Testis (tissue), 3 donors: ENCODE results near the gene RPP25L. TPM values are rescaled to one million over a fixed set of nuclear protein-coding genes. Genes with fewer than 3 reads are reported as not detected.

Source experiments
- DNase-seq: peaks from one replicate; pipeline ENCODE4 v3.0.0-alpha.2; 2019
- H3K27ac ChIP-seq, 2 donors: fragments of 200-600 bp; sonication (generic); one replicate each; pipeline ENCODE4 v1.5.1; 2019
- H3K27me3 ChIP-seq: fragments of 200-600 bp; sonication (generic); one replicate; pipeline ENCODE4 v1.5.1; 2019
- H3K36me3 ChIP-seq: fragments of 200-600 bp; sonication (generic); one replicate; pipeline ENCODE4 v1.5.1; 2017; ENCODE audit warnings: low read depth; ENCODE audit errors: missing control alignments
- H3K4me1 ChIP-seq: fragments of 200-600 bp; sonication (generic); one replicate; pipeline ENCODE4 v1.5.1; 2019
- H3K4me3 ChIP-seq, 2 donors: fragments of 200-600 bp; sonication (generic); one replicate each; pipeline ENCODE4 v1.5.1; 2017 to 2019
- H3K9me3 ChIP-seq: fragments of 200-600 bp; sonication (generic); one replicate; pipeline ENCODE4 v1.5.1; 2017
- POLR2A ChIP-seq: fragments of 450-650 bp; IDR thresholded peaks from one replicate; pipeline ENCODE4 v1.6.1; 2017; ENCODE audit warnings: antibody characterized with exemption, mild to moderate bottlenecking, moderate library complexity
- whole genome bisulfite sequencing, 2 donors: methylation state at CpG; one replicate each; pipeline ENCODE4 v1.1.5; 2018; 5-methylcytosine and 5-hydroxymethylcytosine counted together
- intact Hi-C: fragments of 100-400 bp; cut with DNase I; formaldehyde crosslinking; loops from one replicate; pipeline ENCODE4 v1.15.1; 2023; ENCODE audit warnings: low total_unique reads
- polyA plus RNA-seq: library from polyadenylated mRNA; stranded (reverse); fragments of 350-450 nt; fragmentation: Illumina TruSeq; extraction: RNeasy Lipid Tissue Mini Kit (QIAGEN cat#74804); gene quantifications from one replicate; pipeline ENCODE4 v1.2.3, GENCODE V29; 2014; ENCODE audit warnings: low read depth, low replicate concordance; ENCODE audit not compliant: insufficient read depth
- total RNA-seq, 2 donors: library from RNA; depleted of rRNA; stranded (reverse); fragments of >200 nt; gene quantifications; one replicate each; pipeline ENCODE4 v1.2.3, GENCODE V29; 2016
- TF ChIP-seq, protein P1 (sequence below), 3 experiments: fragments of 450-650 bp in 2 of 3; fragments of 200-600 bp in 1 of 3; sonication (generic) in 1 of 3; IDR thresholded peaks; one replicate each; pipeline ENCODE4 v1.5.1; 2016 to 2019; ENCODE audit warnings: antibody characterized with exemption in 3 of 3, mild to moderate bottlenecking in 2 of 3, moderate library complexity in 1 of 3

The RPP25L gene
- total and polyA plus RNA-seq, 3 donors from 2014 or later = 23.5 to 26.8 (median 25.1) TPM

DNA sequence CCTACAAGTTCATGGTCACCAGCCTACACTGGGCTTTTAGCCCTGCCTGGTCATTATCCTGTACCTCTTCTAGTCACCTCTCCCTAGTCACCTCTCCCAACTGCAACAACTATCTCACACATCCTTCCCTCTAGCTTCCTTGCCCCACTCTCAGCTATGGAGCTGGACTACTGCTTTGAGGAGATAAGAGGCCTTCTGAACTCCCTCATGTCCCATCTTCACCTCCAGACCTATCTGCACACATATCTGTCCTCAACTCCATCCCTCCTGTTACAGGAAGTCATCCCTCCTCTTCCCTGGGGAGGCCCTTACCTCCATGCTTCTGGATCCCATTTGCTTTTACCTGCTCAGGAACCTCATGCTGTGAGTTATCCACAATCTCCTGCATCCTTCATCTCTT, 5.7 kb downstream of the RPP25L start:
- no peak for DNase-seq
- intact Hi-C loops = no loop called here
- peaks cover 3% of the 10 kb centered on the region for H3K4me1 ChIP-seq
- TF ChIP-seq POLR2A = no peak
- TF ChIP-seq, protein P1, sequence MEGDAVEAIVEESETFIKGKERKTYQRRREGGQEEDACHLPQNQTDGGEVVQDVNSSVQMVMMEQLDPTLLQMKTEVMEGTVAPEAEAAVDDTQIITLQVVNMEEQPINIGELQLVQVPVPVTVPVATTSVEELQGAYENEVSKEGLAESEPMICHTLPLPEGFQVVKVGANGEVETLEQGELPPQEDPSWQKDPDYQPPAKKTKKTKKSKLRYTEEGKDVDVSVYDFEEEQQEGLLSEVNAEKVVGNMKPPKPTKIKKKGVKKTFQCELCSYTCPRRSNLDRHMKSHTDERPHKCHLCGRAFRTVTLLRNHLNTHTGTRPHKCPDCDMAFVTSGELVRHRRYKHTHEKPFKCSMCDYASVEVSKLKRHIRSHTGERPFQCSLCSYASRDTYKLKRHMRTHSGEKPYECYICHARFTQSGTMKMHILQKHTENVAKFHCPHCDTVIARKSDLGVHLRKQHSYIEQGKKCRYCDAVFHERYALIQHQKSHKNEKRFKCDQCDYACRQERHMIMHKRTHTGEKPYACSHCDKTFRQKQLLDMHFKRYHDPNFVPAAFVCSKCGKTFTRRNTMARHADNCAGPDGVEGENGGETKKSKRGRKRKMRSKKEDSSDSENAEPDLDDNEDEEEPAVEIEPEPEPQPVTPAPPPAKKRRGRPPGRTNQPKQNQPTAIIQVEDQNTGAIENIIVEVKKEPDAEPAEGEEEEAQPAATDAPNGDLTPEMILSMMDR (IDR thresholded peaks at IDR 0.05) = no peak
- no peaks in the 10 kb centered on the region for H3K36me3 ChIP-seq
- H3K9me3 ChIP-seq = no peaks in the 10 kb centered on the region
- H3K27ac ChIP-seq = no peak overlapping the region
- no peaks in the 10 kb centered on the region for H3K27me3 ChIP-seq
- no peak overlapping the region for H3K4me3 ChIP-seq

DNA sequence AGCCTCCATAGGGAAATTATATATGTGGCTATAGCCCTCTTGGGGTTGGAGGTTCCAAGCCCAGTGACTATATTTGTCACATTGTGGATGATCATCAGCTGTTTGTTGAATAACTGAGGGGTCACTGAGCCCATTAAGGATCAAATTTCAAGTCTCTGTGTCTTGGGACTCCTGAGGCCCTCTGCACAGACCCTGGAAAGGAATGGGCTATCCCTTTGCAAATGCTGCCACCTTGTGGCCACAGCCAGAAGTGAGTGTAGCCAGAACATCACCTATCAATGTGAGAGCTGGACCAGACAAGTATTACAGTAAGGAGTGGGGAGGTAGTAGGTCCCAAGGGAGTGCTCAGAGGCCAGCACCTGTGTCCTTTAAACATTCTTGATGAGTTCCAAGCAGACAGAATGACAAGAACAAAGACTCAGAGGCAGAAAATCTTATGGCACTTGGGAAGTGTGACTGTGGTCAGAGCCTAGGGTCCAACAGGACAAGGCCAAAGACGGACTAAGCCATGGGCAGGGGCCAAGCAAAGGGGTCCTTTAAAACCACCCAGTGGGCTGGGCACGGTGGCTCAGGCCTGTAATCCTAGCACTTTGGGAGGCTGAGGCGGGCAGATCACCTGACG, 8.2 kb downstream of the RPP25L start:
- intact Hi-C loops = no loop called here
- Histone ChIP-seq H3K36me3 (no peaks in the 10 kb centered on the region), H3K9me3 (no peaks in the 10 kb centered on the region), H3K4me1 (no peaks in the 10 kb centered on the region), H3K27me3 (no peaks in the 10 kb centered on the region), H3K27ac (no peak overlapping the region), H3K4me3 (no peak overlapping the region)
- 75 to 88% methylated on average over 2 to 4 of the region's 4 CpGs for WGBS, 2 donors
- TF ChIP-seq, protein P1 (IDR thresholded peaks at IDR 0.05) = peak; percentile 84 to 94 (median 90)
- TF ChIP-seq POLR2A = no peak
- peak; percentile 93 for DNase-seq

DNA sequence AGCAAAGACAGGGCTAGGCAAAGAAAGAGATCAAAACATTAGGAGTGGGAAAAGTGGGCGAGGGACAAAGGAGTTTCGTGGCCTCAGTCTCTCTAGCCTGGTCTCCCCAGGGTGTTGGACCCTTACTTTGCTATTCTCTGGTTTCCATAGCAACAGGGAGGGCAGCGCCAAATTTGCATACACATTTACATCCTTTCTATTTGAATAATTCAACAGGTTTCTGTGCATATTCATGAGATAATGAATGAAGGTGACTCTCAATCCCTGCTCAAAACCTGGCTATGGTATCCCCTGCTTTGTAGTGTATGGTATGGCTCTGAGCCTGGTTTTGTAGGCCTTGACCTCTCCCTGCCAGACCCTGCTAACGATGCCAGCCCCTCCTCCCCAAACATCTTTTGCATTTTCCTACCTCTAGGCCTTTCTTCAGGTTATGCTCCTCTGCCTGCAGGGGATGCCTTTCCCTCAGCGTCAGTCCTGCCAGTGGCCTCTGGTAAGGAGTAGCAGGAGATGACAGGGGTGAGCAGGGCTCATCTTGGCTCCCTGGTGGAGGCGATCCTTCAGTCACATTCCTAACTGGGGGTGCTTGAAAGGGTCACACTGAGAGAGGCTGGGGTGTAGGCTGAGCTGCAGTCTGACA, 9.8 kb downstream of the RPP25L start:
- WGBS, 2 donors = 84 to 90% methylated on average over 6 of the region's 6 CpGs
- Histone ChIP-seq H3K9me3 (no peaks in the 10 kb centered on the region), H3K27ac (no peak overlapping the region), H3K4me1 (no peaks in the 10 kb centered on the region), H3K36me3 (no peaks in the 10 kb centered on the region), H3K27me3 (no peaks in the 10 kb centered on the region), H3K4me3 (no peak overlapping the region)
- intact Hi-C loops = no loop called here
- TF ChIP-seq, protein P1 (IDR thresholded peaks at IDR 0.05) = no peak
- no peak for TF ChIP-seq POLR2A
- DNase-seq = no peak

DNA sequence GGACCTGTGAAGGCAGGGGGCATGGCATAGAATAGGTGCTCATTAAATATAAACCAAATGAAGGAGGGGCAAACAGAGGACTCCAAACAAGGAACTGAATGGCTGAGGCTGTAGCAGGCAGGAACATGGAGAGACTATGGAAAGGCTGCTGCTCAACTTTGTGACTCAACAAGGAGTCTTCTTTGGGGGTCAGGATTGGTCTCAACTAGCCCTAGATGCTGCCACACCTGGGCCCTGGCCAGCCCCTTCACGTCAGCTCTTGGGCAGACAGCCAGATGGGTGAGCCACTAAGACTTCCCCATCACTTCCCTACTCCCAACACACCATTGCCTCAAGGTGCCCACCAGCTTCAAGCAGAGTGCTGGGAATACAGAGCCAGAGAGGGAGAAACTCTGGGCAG, 11.0 kb downstream of the RPP25L start:
- no peak overlapping the region for H3K4me3 ChIP-seq
- H3K4me1 ChIP-seq = no peaks in the 10 kb centered on the region
- H3K9me3 ChIP-seq = no peaks in the 10 kb centered on the region
- no peak overlapping the region for H3K27ac ChIP-seq
- no peak for DNase-seq
- no peak for TF ChIP-seq POLR2A
- TF ChIP-seq, protein P1 (IDR thresholded peaks at IDR 0.05) = no peak
- no peaks in the 10 kb centered on the region for H3K36me3 ChIP-seq
- intact Hi-C loops = no loop called here
- WGBS, 2 donors = 71 to 83% methylated on average over 1 of the region's 1 CpG
- no peaks in the 10 kb centered on the region for H3K27me3 ChIP-seq

DNA sequence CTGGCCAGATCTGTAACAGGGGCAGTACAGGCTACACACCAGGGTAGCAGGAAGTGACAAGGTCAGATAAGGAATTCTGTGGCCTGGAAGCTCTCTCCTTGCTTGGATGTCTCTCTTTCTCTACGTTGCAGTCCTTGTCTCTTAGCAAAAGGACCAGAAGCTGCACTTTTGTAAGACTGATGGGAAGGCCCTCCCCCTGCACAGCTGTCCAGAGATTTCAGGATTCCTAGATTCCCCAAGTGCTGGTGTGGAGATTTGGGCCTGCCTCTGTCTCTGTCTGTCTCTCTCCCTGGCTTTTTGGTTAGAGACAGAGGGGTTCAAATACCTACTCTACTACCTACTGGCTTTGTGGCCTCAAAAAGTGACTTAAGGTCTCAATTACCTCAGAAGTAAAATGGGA, 12.4 kb downstream of the RPP25L start:
- no peak for DNase-seq
- Histone ChIP-seq H3K27ac (no peak overlapping the region), H3K27me3 (no peaks in the 10 kb centered on the region), H3K4me3 (no peak overlapping the region), H3K9me3 (no peaks in the 10 kb centered on the region), H3K4me1 (no peaks in the 10 kb centered on the region), H3K36me3 (no peaks in the 10 kb centered on the region)
- TF ChIP-seq POLR2A = no peak
- TF ChIP-seq, protein P1 (IDR thresholded peaks at IDR 0.05) = no peak
- WGBS, 2 donors = 45 to 48% methylated on average over 1 of the region's 1 CpG
- intact Hi-C loops = no loop called here
